Osteoblast (primary cell): ENCODE measurements around the gene EHMT2. TPM values are rescaled to one million over a fixed set of nuclear protein-coding genes. Genes with fewer than 3 reads are reported as not detected.
"Not testable (repeated sequence)": the region's sequence is repeated elsewhere in the genome, so short reads cannot be mapped to it uniquely, and the experiment has no call there.

Experiments used
- DNase-seq: peaks from one replicate; pipeline ENCODE4 v3.0.0; 2011; ENCODE audit warnings: low spot score, mixed read lengths; ENCODE audit not compliant: insufficient read length; ENCODE audit errors: missing footprints
- H2AFZ ChIP-seq: 2 replicates; pipeline ENCODE4 v1.6.0; 2011; ENCODE audit warnings: mild to moderate bottlenecking, low read length
- H3K27ac ChIP-seq: 2 replicates; pipeline ENCODE4 v1.5.1; 2011; ENCODE audit warnings: mild to moderate bottlenecking, low read depth, low read length, moderate library complexity
- H3K27me3 ChIP-seq: 2 replicates; pipeline ENCODE4 v1.6.0; 2012; ENCODE audit warnings: mild to moderate bottlenecking, control low read depth, inconsistent platforms, low read length, moderate library complexity; ENCODE audit not compliant: insufficient read depth
- H3K36me3 ChIP-seq: 2 replicates; pipeline ENCODE4 v1.5.1; 2011; ENCODE audit warnings: mild to moderate bottlenecking, low read length, control low read depth, moderate library complexity; ENCODE audit not compliant: insufficient read depth
- H3K4me1 ChIP-seq: 2 replicates; pipeline ENCODE4 v1.5.1; 2011; ENCODE audit warnings: mild to moderate bottlenecking, low read length, control low read depth, moderate library complexity; ENCODE audit not compliant: insufficient read depth
- H3K4me2 ChIP-seq: 2 replicates; pipeline ENCODE4 v1.6.0; 2011; ENCODE audit warnings: mild to moderate bottlenecking, low read length; ENCODE audit not compliant: insufficient read depth
- H3K4me3 ChIP-seq: fragments of 200-600 bp; sonication (generic); 3 replicates; pipeline ENCODE4 v1.5.1; 2012; ENCODE audit warnings: mild to moderate bottlenecking, low read length, inconsistent platforms; ENCODE audit not compliant: insufficient read depth
- H3K79me2 ChIP-seq: 2 replicates; pipeline ENCODE4 v1.6.0; 2012; ENCODE audit warnings: mild to moderate bottlenecking, low read length, control low read depth, inconsistent platforms; ENCODE audit not compliant: insufficient read depth
- H3K9me3 ChIP-seq: 2 replicates; pipeline ENCODE4 v1.5.1; 2011; ENCODE audit warnings: low read depth, low read length, control low read depth
- H4K20me1 ChIP-seq: 2 replicates; pipeline ENCODE4 v1.6.0; 2012; ENCODE audit warnings: mild to moderate bottlenecking, low read length, control low read depth; ENCODE audit not compliant: insufficient read depth
- total RNA-seq: library from RNA; depleted of rRNA; stranded (reverse); fragments of >200 nt; gene quantifications from 2 replicates; pipeline ENCODE4 v1.2.3, GENCODE V29; 2012
- TF ChIP-seq, protein P1 (sequence below): IDR thresholded peaks from 2 replicates; pipeline ENCODE4 v1.5.1; 2011; ENCODE audit warnings: mild to moderate bottlenecking, low read depth, low read length, moderate library complexity; ENCODE audit errors: extremely low read depth

Gene EHMT2
- total RNA-seq, 1 donor = 40.9 TPM

DNA sequence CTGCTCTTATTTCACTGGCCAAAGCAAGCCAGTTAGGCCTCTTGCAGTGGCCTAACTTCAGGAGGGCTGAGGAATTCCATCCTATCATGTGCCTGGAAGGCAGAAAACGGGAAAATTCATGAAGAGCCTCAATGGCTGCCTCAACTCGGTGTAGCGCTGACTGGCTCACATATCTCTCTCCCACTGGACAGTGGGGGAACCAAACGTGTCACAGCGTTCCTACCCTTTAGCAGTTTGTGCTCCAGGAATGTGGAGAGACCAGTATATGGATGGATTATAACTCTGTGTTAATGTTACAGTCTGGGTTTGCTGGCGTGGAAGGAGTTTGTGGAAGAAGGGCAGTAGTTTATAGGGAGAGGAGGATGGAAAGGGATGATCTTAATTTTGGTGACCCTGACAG lies 18.3 kb upstream of the EHMT2 start:
- TF ChIP-seq, protein P1, sequence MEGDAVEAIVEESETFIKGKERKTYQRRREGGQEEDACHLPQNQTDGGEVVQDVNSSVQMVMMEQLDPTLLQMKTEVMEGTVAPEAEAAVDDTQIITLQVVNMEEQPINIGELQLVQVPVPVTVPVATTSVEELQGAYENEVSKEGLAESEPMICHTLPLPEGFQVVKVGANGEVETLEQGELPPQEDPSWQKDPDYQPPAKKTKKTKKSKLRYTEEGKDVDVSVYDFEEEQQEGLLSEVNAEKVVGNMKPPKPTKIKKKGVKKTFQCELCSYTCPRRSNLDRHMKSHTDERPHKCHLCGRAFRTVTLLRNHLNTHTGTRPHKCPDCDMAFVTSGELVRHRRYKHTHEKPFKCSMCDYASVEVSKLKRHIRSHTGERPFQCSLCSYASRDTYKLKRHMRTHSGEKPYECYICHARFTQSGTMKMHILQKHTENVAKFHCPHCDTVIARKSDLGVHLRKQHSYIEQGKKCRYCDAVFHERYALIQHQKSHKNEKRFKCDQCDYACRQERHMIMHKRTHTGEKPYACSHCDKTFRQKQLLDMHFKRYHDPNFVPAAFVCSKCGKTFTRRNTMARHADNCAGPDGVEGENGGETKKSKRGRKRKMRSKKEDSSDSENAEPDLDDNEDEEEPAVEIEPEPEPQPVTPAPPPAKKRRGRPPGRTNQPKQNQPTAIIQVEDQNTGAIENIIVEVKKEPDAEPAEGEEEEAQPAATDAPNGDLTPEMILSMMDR = no peak
- H3K4me3 ChIP-seq = no peak overlapping the region
- H3K79me2 ChIP-seq = no peaks in the 10 kb centered on the region
- peaks cover 6% of the 10 kb centered on the region for H3K4me1 ChIP-seq
- H4K20me1 ChIP-seq = no peaks in the 10 kb centered on the region
- no peaks in the 10 kb centered on the region for H3K36me3 ChIP-seq
- H3K27me3 ChIP-seq = no peaks in the 10 kb centered on the region
- no peaks in the 10 kb centered on the region for H3K9me3 ChIP-seq
- no peak for DNase-seq
- H2AFZ ChIP-seq = no peak overlapping the region
- no peak overlapping the region for H3K4me2 ChIP-seq
- H3K27ac ChIP-seq = no peak overlapping the region

DNA sequence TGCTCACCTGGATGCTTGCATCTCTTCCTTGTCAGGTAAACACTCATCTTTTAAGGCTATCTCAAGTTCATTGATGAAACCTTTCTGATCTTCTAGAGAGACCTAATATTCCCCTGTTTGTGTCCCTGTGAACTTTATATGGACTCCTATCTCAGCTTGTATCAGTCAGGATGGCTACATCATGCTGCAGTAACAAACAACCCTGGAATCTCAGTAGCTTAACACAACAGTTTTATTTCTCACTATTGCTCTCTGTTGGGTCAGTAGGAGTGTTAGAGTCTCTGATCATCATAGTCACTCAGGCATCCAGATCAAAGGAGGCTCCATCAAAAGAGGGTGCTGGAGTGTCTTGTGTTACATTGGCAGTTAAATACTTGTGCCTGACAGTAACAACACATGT lies 17.9 kb upstream of the EHMT2 start:
- Histone ChIP-seq H3K79me2 (no peaks in the 10 kb centered on the region), H3K36me3 (no peaks in the 10 kb centered on the region), H3K27ac (no peak overlapping the region), H2AFZ (no peak overlapping the region), H3K27me3 (no peaks in the 10 kb centered on the region), H3K4me2 (no peak overlapping the region), H4K20me1 (no peaks in the 10 kb centered on the region), H3K9me3 (no peaks in the 10 kb centered on the region), H3K4me1 (peaks cover 8% of the 10 kb centered on the region), H3K4me3 (no peak overlapping the region)
- TF ChIP-seq, protein P1 = no peak
- DNase-seq = no peak

DNA sequence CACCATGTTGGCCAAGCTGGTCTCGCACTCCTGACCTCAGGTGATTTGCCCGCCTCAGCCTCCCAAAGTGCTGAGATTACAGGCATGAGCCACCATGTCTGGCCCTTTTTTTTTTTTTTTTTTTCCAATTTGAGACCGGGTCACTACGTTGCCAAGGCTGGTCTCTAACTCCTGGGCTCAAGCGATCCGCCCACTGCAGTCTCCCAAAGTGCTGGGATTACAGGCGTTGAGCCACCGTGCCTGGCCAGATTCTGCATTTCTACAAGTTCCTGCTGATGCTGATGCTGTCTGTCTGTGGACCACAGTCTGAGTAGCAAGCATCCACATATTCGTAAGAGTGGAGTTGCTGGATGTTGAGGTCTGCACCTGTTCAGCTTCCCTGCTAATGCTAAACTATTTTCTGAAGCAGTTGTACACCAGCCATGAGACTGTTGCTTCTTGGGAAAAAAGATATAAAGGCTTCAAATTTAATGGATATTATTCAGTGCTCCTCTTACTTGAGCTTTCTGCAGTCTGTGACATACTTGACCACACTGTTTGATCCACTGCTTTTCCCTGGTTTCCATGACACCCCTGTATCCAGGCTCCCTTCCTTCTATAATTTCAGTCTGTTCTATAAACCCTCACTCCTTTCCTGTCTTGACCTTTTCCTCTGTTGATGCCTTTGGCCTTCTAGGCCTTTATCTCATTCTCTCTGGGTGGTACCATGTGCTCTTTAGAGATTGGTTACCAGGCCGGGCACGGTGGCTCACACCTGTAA lies 14.5 kb upstream of the EHMT2 start:
- no peaks in the 10 kb centered on the region for H3K79me2 ChIP-seq
- no peaks in the 10 kb centered on the region for H4K20me1 ChIP-seq
- no peak overlapping the region for H3K4me3 ChIP-seq
- no peak overlapping the region for H2AFZ ChIP-seq
- no peak for DNase-seq
- TF ChIP-seq, protein P1 = no peak
- H3K4me1 ChIP-seq = peaks cover 25% of the 10 kb centered on the region
- no peak overlapping the region for H3K27ac ChIP-seq
- H3K36me3 ChIP-seq = no peaks in the 10 kb centered on the region
- no peak overlapping the region for H3K4me2 ChIP-seq
- H3K27me3 ChIP-seq = no peaks in the 10 kb centered on the region
- H3K9me3 ChIP-seq = no peaks in the 10 kb centered on the region

DNA sequence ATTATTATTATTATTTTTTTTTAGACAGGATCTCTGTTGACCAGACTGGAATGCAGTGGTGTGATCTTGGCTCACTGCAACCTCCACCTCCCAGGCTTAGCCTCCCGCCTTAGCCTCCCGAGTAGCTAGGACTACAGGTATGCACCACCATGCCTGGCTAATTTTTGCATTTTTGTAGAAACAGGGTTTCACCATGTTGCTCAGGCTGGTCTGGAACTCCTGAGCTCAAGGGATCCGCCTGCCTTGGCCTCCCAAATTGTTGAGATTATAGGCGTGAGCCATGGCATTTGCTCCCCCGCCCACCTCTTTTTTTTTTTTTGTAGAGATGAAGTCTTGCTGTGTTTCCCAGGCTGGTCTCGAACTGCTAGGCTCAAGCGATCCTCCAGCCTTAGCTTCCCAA lies 11.8 kb upstream of the EHMT2 start:
- not testable (repeated sequence) for H3K79me2 ChIP-seq, H3K4me2 ChIP-seq, H3K36me3 ChIP-seq, H2AFZ ChIP-seq, H3K27ac ChIP-seq, H4K20me1 ChIP-seq, H3K27me3 ChIP-seq, H3K4me3 ChIP-seq, DNase-seq, H3K9me3 ChIP-seq
- H3K4me1 ChIP-seq = peaks cover 26% of the 10 kb centered on the region
